ENCODE data around the gene GRK5. TPM values are rescaled to one million over a fixed set of nuclear protein-coding genes. Genes with fewer than 3 reads are reported as not detected.

GRK5 gene
- total RNA-seq, 1 experiment from 2014 or later: 4.5 TPM

GRCh38 chr10:119478111-119478802 lies 270.9 kb downstream of the GRK5 start:
- no peaks in the 10 kb centered on the region for H3K9me2 ChIP-seq (replicated peaks; ENCODE audit: low read length)
- H3K4me1 ChIP-seq (ENCODE audit: insufficient read depth, low read length): no peaks in the 10 kb centered on the region
- intact Hi-C loops (cut with micrococcal nuclease): no loop called here
- no peak overlapping the region for H3K4me3 ChIP-seq (ENCODE audit: low read length)
- no peaks in the 10 kb centered on the region for H3K79me2 ChIP-seq (ENCODE audit: low read length)
- H4K20me1 ChIP-seq (ENCODE audit: low read length): no peaks in the 10 kb centered on the region
- no peak for DNase-seq
- no peak for TF ChIP-seq EZH2phosphoT487 (IDR thresholded peaks at IDR 0.05; ENCODE audit: borderline replicate concordance, low read length)
- no peak for TF ChIP-seq CTCF (conservative IDR thresholded peaks at IDR 0.05; ENCODE audit: low read depth, low read length)
- no peaks in the 10 kb centered on the region for H3K36me3 ChIP-seq (ENCODE audit: low read depth, low read length)
- ATAC-seq: no peak
- no peaks in the 10 kb centered on the region for H3K9me3 ChIP-seq (ENCODE audit: low read length)
- no peak overlapping the region for H3K9ac ChIP-seq (ENCODE audit: low read length)
- H3K4me2 ChIP-seq (ENCODE audit: low read length): no peak overlapping the region
- CTCF ChIA-PET: no interaction called here
- POLR2A ChIA-PET (ENCODE audit: unreplicated experiment): no interaction called here
- H3K27me3 ChIP-seq (ENCODE audit: low read length): no peaks in the 10 kb centered on the region
- no TSS peak for BruUV-seq (replicated peaks)
- H3K27ac ChIP-seq (ENCODE audit: low read length): no peak overlapping the region
- no peaks in the 10 kb centered on the region for H3F3A ChIP-seq (ENCODE audit: low read length, unreplicated experiment)
- no peak overlapping the region for H2AFZ ChIP-seq (ENCODE audit: low read length)

GRCh38 chr10:119478811-119479341 lies 271.5 kb downstream of the GRK5 start:
- DNase-seq: no peak
- no peak overlapping the region for H3K27ac ChIP-seq (ENCODE audit: low read length)
- CTCF ChIA-PET: no interaction called here
- no peaks in the 10 kb centered on the region for H3K9me2 ChIP-seq (replicated peaks; ENCODE audit: low read length)
- H3K4me2 ChIP-seq (ENCODE audit: low read length): no peak overlapping the region
- H2AFZ ChIP-seq (ENCODE audit: low read length): no peak overlapping the region
- H3K4me1 ChIP-seq (ENCODE audit: insufficient read depth, low read length): no peaks in the 10 kb centered on the region
- no peaks in the 10 kb centered on the region for H3F3A ChIP-seq (ENCODE audit: low read length, unreplicated experiment)
- ATAC-seq: peak; percentile 22
- H3K27me3 ChIP-seq (ENCODE audit: low read length): no peaks in the 10 kb centered on the region
- H4K20me1 ChIP-seq (ENCODE audit: low read length): no peaks in the 10 kb centered on the region
- no peaks in the 10 kb centered on the region for H3K79me2 ChIP-seq (ENCODE audit: low read length)
- H3K4me3 ChIP-seq (ENCODE audit: low read length): no peak overlapping the region
- intact Hi-C loops (cut with micrococcal nuclease): no loop called here
- no peak overlapping the region for H3K9ac ChIP-seq (ENCODE audit: low read length)
- POLR2A ChIA-PET (ENCODE audit: unreplicated experiment): no interaction called here
- BruUV-seq (replicated peaks): no TSS peak
- TF ChIP-seq EZH2 (IDR thresholded peaks at IDR 0.05; ENCODE audit: low read length, unreplicated experiment) (no peak), CTCF (conservative IDR thresholded peaks at IDR 0.05; ENCODE audit: low read depth, low read length) (no peak)
- no peaks in the 10 kb centered on the region for H3K9me3 ChIP-seq (ENCODE audit: low read length)
- H3K36me3 ChIP-seq (ENCODE audit: low read depth, low read length): no peaks in the 10 kb centered on the region

- no peak overlapping the region for H2AFZ ChIP-seq (ENCODE audit: low read length)
- H4K20me1 ChIP-seq (ENCODE audit: low read length): no peaks in the 10 kb centered on the region
- DNase-seq: no peak
- no peak overlapping the region for H3K4me3 ChIP-seq (ENCODE audit: low read length)
- no peak overlapping the region for H3K9ac ChIP-seq (ENCODE audit: low read length)
- no peak overlapping the region for H3K27ac ChIP-seq (ENCODE audit: low read length)
- ATAC-seq: no peak
- intact Hi-C loops (cut with micrococcal nuclease): no loop called here
- no peaks in the 10 kb centered on the region for H3K79me2 ChIP-seq (ENCODE audit: low read length)
- no peaks in the 10 kb centered on the region for H3K9me3 ChIP-seq (ENCODE audit: low read length)
- no peaks in the 10 kb centered on the region for H3K4me1 ChIP-seq (ENCODE audit: insufficient read depth, low read length)
- ChIA-PET POLR2A (ENCODE audit: unreplicated experiment) (no interaction called here), CTCF (no interaction called here)
- TF ChIP-seq CTCF (conservative IDR thresholded peaks at IDR 0.05; ENCODE audit: low read depth, low read length) (no peak), EZH2 (IDR thresholded peaks at IDR 0.05; ENCODE audit: low read length, unreplicated experiment) (no peak), EZH2phosphoT487 (IDR thresholded peaks at IDR 0.05; ENCODE audit: borderline replicate concordance, low read length) (no peak)
- no peaks in the 10 kb centered on the region for H3K9me2 ChIP-seq (replicated peaks; ENCODE audit: low read length)
- no peaks in the 10 kb centered on the region for H3K27me3 ChIP-seq (ENCODE audit: low read length)
- H3K4me2 ChIP-seq (ENCODE audit: low read length): no peak overlapping the region
- no TSS peak for BruUV-seq (replicated peaks)
- H3F3A ChIP-seq (ENCODE audit: low read length, unreplicated experiment): no peaks in the 10 kb centered on the region
- no peaks in the 10 kb centered on the region for H3K36me3 ChIP-seq (ENCODE audit: low read depth, low read length)
Measured at GRCh38 chr10:119479532-119479931, 272.2 kb downstream of the GRK5 start.
